Suprapubic skin (tissue), 3 donors: ENCODE results near the gene SLC23A1.

Experiments
- CTCF ChIP-seq, 2 donors: fragments of 200-600 bp in 1 of 2; fragments of 450-650 bp in 1 of 2; sonication (generic) in 1 of 2; IDR thresholded peaks; one replicate each; pipeline ENCODE4 v1.5.1; 2016 to 2019; ENCODE audit warnings: antibody characterized with exemption in 2 of 2, mild to moderate bottlenecking in 1 of 2, moderate library complexity in 1 of 2
- EP300 ChIP-seq: sonication (generic); formaldehyde crosslinking; IDR thresholded peaks from one replicate; pipeline ENCODE4 v1.6.1; 2017; ENCODE audit warnings: antibody characterized with exemption
- POLR2A ChIP-seq, 2 donors: fragments of 450-650 bp; IDR thresholded peaks; one replicate each; pipeline ENCODE4 v1.6.1; 2017; ENCODE audit warnings: antibody characterized with exemption in 2 of 2, mild to moderate bottlenecking in 2 of 2, moderate library complexity in 2 of 2

- TF ChIP-seq CTCF (IDR thresholded peaks at IDR 0.05), result no peak
- no peak for TF ChIP-seq POLR2A (IDR thresholded peaks at IDR 0.05)
- no peak for TF ChIP-seq EP300
Measured at GRCh38 chr5:139344177-139344576, 38.9 kb downstream of the SLC23A1 start.
